Measurements from ENCODE around the gene MBNL2.

MBNL2 gene

GRCh38 chr13:97255515-97256021, 33.4 kb downstream of the MBNL2 start:
- no peak for DNase-seq

- no peak for DNase-seq
Measured at GRCh38 chr13:97256343-97256783, 34.2 kb downstream of the MBNL2 start.

GRCh38 chr13:97257228-97257755, 35.2 kb downstream of the MBNL2 start:
- DNase-seq = peak in 1 of 2 experiments; percentile 23

GRCh38 chr13:97257800-97258799, 36.0 kb downstream of the MBNL2 start:
- no peak for DNase-seq

GRCh38 chr13:97258801-97259200, 36.7 kb downstream of the MBNL2 start:
- DNase-seq = no peak

GRCh38 chr13:97259410-97259797, 37.3 kb downstream of the MBNL2 start:
- DNase-seq = no peak

- DNase-seq = peak; percentile 17 to 76
Measured at GRCh38 chr13:97259798-97260714, 37.9 kb downstream of the MBNL2 start.

GRCh38 chr13:97261254-97262005, 39.3 kb downstream of the MBNL2 start:
- no peak for DNase-seq

- DNase-seq = no peak
Measured at GRCh38 chr13:97262058-97262457, 39.9 kb downstream of the MBNL2 start.

GRCh38 chr13:97263160-97263559, 41.0 kb downstream of the MBNL2 start:
- no peak for DNase-seq

GRCh38 chr13:97264663-97265062, 42.5 kb downstream of the MBNL2 start:
- no peak for DNase-seq

- DNase-seq = peak; percentile 71 to 85
Measured at GRCh38 chr13:97266332-97266731, 44.2 kb downstream of the MBNL2 start.

GRCh38 chr13:97266772-97267417, 44.8 kb downstream of the MBNL2 start:
- DNase-seq = no peak

GRCh38 chr13:97267418-97268059, 45.4 kb downstream of the MBNL2 start:
- DNase-seq = no peak

GRCh38 chr13:97268772-97269171, 46.6 kb downstream of the MBNL2 start:
- no peak for DNase-seq

GRCh38 chr13:97269603-97270002, 47.5 kb downstream of the MBNL2 start:
- no peak for DNase-seq

- DNase-seq = no peak
Measured at GRCh38 chr13:97272526-97272925, 50.4 kb downstream of the MBNL2 start.

- no peak for DNase-seq
Measured at GRCh38 chr13:97273341-97273831, 51.3 kb downstream of the MBNL2 start.

- no peak for DNase-seq
Measured at GRCh38 chr13:97274829-97275649, 52.9 kb downstream of the MBNL2 start.

Data from NCI-H187 (cell line).